ENCODE results near the gene SMIM31.

Gene SMIM31

GRCh38 chr4:164828955-164829354 lies 75.0 kb downstream of the SMIM31 start:
- no peaks in the 10 kb centered on the region for H3K4me1 ChIP-seq (ENCODE audit: insufficient read depth, low read length, poor library complexity, severe bottlenecking)
- no peak overlapping the region for H3K4me3 ChIP-seq (ENCODE audit: low read length, poor library complexity, severe bottlenecking)
- H2AFZ ChIP-seq (ENCODE audit: low read length) = no peak overlapping the region
- H3K27me3 ChIP-seq (ENCODE audit: insufficient read depth, low read length, poor library complexity, severe bottlenecking) = no peaks in the 10 kb centered on the region
- H3K9ac ChIP-seq (ENCODE audit: low read depth, low read length, poor library complexity, severe bottlenecking) = no peak overlapping the region
- H3K36me3 ChIP-seq (ENCODE audit: insufficient read depth, low read length) = no peaks in the 10 kb centered on the region
- no peaks in the 10 kb centered on the region for H3F3A ChIP-seq (ENCODE audit: low read depth)
- TF ChIP-seq CTCF (conservative IDR thresholded peaks at IDR 0.05; ENCODE audit: low read length) (no peak), EZH2phosphoT487 (IDR thresholded peaks at IDR 0.05; ENCODE audit: borderline replicate concordance) (no peak)
- no peaks in the 10 kb centered on the region for H3K9me2 ChIP-seq (replicated peaks; ENCODE audit: low read depth, low read length)
- no peak overlapping the region for H3K4me2 ChIP-seq (ENCODE audit: low read depth, low read length, poor library complexity, severe bottlenecking)
- H3K79me2 ChIP-seq (ENCODE audit: insufficient read depth, low read length) = no peaks in the 10 kb centered on the region
- no peaks in the 10 kb centered on the region for H4K20me1 ChIP-seq (ENCODE audit: insufficient read depth, low read length, poor library complexity, severe bottlenecking)
- no peaks in the 10 kb centered on the region for H3K9me3 ChIP-seq (ENCODE audit: insufficient read depth, low read depth, low read length)

- Histone ChIP-seq H3F3A (ENCODE audit: low read depth) (no peaks in the 10 kb centered on the region), H3K9me2 (replicated peaks; ENCODE audit: low read depth, low read length) (no peaks in the 10 kb centered on the region), H3K9me3 (ENCODE audit: insufficient read depth, low read depth, low read length) (no peaks in the 10 kb centered on the region), H3K36me3 (ENCODE audit: insufficient read depth, low read length) (no peaks in the 10 kb centered on the region), H2AFZ (ENCODE audit: low read length) (no peak overlapping the region), H3K4me2 (ENCODE audit: low read depth, low read length, poor library complexity, severe bottlenecking) (no peak overlapping the region), H3K4me1 (ENCODE audit: insufficient read depth, low read length, poor library complexity, severe bottlenecking) (no peaks in the 10 kb centered on the region), H3K27me3 (ENCODE audit: insufficient read depth, low read length, poor library complexity, severe bottlenecking) (no peaks in the 10 kb centered on the region), H3K4me3 (ENCODE audit: low read length, poor library complexity, severe bottlenecking) (no peak overlapping the region), H3K79me2 (ENCODE audit: insufficient read depth, low read length) (no peaks in the 10 kb centered on the region), H3K9ac (ENCODE audit: low read depth, low read length, poor library complexity, severe bottlenecking) (no peak overlapping the region), H4K20me1 (ENCODE audit: insufficient read depth, low read length, poor library complexity, severe bottlenecking) (no peaks in the 10 kb centered on the region)
- TF ChIP-seq EZH2phosphoT487 (IDR thresholded peaks at IDR 0.05; ENCODE audit: borderline replicate concordance) = no peak
Observed at GRCh38 chr4:164846566-164846965, 92.6 kb downstream of the SMIM31 start.

DNA sequence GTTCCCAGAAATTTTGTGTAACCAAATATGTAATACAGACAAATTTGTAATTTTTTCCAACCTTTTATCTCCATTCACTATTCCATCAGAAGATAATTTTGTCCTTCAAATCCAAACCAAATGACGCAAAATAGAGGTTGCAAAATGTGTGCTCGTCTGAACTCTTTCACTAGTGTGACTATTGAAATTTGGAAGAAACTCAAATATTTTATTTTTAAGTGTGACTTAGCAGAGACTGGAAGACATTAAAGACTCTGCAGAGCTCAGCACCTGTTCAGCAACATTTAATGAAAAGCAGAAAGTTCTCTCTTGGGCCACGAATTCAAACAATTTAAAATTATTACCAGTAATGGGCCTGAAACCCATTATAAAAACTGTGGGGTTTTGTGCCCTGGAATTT lies 93.1 kb downstream of the SMIM31 start:
- H3K4me1 ChIP-seq (ENCODE audit: insufficient read depth, low read length, poor library complexity, severe bottlenecking) = no peaks in the 10 kb centered on the region
- H3F3A ChIP-seq (ENCODE audit: low read depth) = no peaks in the 10 kb centered on the region
- H3K9ac ChIP-seq (ENCODE audit: low read depth, low read length, poor library complexity, severe bottlenecking) = no peak overlapping the region
- H3K9me2 ChIP-seq (replicated peaks; ENCODE audit: low read depth, low read length) = no peaks in the 10 kb centered on the region
- H2AFZ ChIP-seq (ENCODE audit: low read length) = no peak overlapping the region
- H3K79me2 ChIP-seq (ENCODE audit: insufficient read depth, low read length) = no peaks in the 10 kb centered on the region
- H3K27me3 ChIP-seq (ENCODE audit: insufficient read depth, low read length, poor library complexity, severe bottlenecking) = no peaks in the 10 kb centered on the region
- H3K9me3 ChIP-seq (ENCODE audit: insufficient read depth, low read depth, low read length) = no peaks in the 10 kb centered on the region
- H3K36me3 ChIP-seq (ENCODE audit: insufficient read depth, low read length) = no peaks in the 10 kb centered on the region
- H3K4me3 ChIP-seq (ENCODE audit: low read length, poor library complexity, severe bottlenecking) = no peak overlapping the region
- no peaks in the 10 kb centered on the region for H4K20me1 ChIP-seq (ENCODE audit: insufficient read depth, low read length, poor library complexity, severe bottlenecking)
- H3K4me2 ChIP-seq (ENCODE audit: low read depth, low read length, poor library complexity, severe bottlenecking) = no peak overlapping the region
- no peak for TF ChIP-seq EZH2phosphoT487 (IDR thresholded peaks at IDR 0.05; ENCODE audit: borderline replicate concordance)
- no peak for TF ChIP-seq CTCF (conservative IDR thresholded peaks at IDR 0.05; ENCODE audit: low read length)

GRCh38 chr4:164847967-164848649 lies 94.2 kb downstream of the SMIM31 start:
- Histone ChIP-seq H3F3A (ENCODE audit: low read depth) (no peaks in the 10 kb centered on the region), H3K9ac (ENCODE audit: low read depth, low read length, poor library complexity, severe bottlenecking) (no peak overlapping the region), H3K36me3 (ENCODE audit: insufficient read depth, low read length) (no peaks in the 10 kb centered on the region), H3K4me2 (ENCODE audit: low read depth, low read length, poor library complexity, severe bottlenecking) (no peak overlapping the region), H3K27me3 (ENCODE audit: insufficient read depth, low read length, poor library complexity, severe bottlenecking) (no peaks in the 10 kb centered on the region), H3K4me1 (ENCODE audit: insufficient read depth, low read length, poor library complexity, severe bottlenecking) (no peaks in the 10 kb centered on the region), H3K9me2 (replicated peaks; ENCODE audit: low read depth, low read length) (no peaks in the 10 kb centered on the region), H3K4me3 (ENCODE audit: low read length, poor library complexity, severe bottlenecking) (no peak overlapping the region), H2AFZ (ENCODE audit: low read length) (no peak overlapping the region), H3K79me2 (ENCODE audit: insufficient read depth, low read length) (no peaks in the 10 kb centered on the region), H3K9me3 (ENCODE audit: insufficient read depth, low read depth, low read length) (no peaks in the 10 kb centered on the region), H4K20me1 (ENCODE audit: insufficient read depth, low read length, poor library complexity, severe bottlenecking) (no peaks in the 10 kb centered on the region)
- TF ChIP-seq EZH2phosphoT487 (IDR thresholded peaks at IDR 0.05; ENCODE audit: borderline replicate concordance) (no peak), CTCF (conservative IDR thresholded peaks at IDR 0.05; ENCODE audit: low read length) (no peak)
